ENCODE measurements around the gene KCNQ1.

- no peak for TF ChIP-seq CTCF (IDR thresholded peaks at IDR 0.05)
- TF ChIP-seq USF1 (IDR thresholded peaks at IDR 0.05; ENCODE audit: borderline replicate concordance, low read depth): no peak
- TF ChIP-seq ELF1 (IDR thresholded peaks at IDR 0.05): no peak
- no peak for TF ChIP-seq TAF1 (IDR thresholded peaks at IDR 0.05; ENCODE audit: borderline replicate concordance, low read depth, low read length)
- no peak for TF ChIP-seq EP300 (IDR thresholded peaks at IDR 0.05; ENCODE audit: borderline replicate concordance in 1 of 2, low read depth in 1 of 2, low read length in 1 of 2)
- TF ChIP-seq NRF1 (IDR thresholded peaks at IDR 0.05; ENCODE audit: low read depth, low read length): no peak
- TF ChIP-seq RAD21 (IDR thresholded peaks at IDR 0.05; ENCODE audit: low read length): no peak
- no peak for TF ChIP-seq FOSL2 (IDR thresholded peaks at IDR 0.05; ENCODE audit: borderline replicate concordance, low read depth)
- no peak for TF ChIP-seq GATA2 (CRISPR knock-in tag; IDR thresholded peaks at IDR 0.05)
- TF ChIP-seq RCOR1 (IDR thresholded peaks at IDR 0.05; ENCODE audit: low read length): no peak
- TF ChIP-seq MEF2A (IDR thresholded peaks at IDR 0.05; ENCODE audit: borderline replicate concordance, low read depth): no peak
- TF ChIP-seq SMC3 (IDR thresholded peaks at IDR 0.05; ENCODE audit: low read depth, low read length): no peak
Observed at GRCh38 chr11:2519517-2519861, 74.7 kb downstream of the KCNQ1 start.

All from SK-N-SH (cell line).